Fibroblast of lung (primary cell): ENCODE measurements around the gene AFP. TPM values are rescaled to one million over a fixed set of nuclear protein-coding genes. Genes with fewer than 3 reads are reported as not detected.

Experiments used
- DNase-seq, 2 donors: peaks; one replicate each; pipeline versions ENCODE4 v3.0.0 to v3.0.0-alpha.2; 2010; ENCODE audit warnings: low read depth in 2 of 2
- H2AFZ ChIP-seq: 2 replicates; pipeline ENCODE4 v1.5.1; 2012; ENCODE audit warnings: low read length, control low read depth, inconsistent platforms
- H3K27ac ChIP-seq: 2 replicates; pipeline ENCODE4 v1.5.1; 2011; ENCODE audit warnings: low read length, control low read depth; ENCODE audit not compliant: insufficient read depth
- H3K27me3 ChIP-seq: 2 replicates; pipeline ENCODE4 v1.5.1; 2011; ENCODE audit warnings: mild to moderate bottlenecking, low read length; ENCODE audit not compliant: control insufficient read depth, insufficient read depth
- H3K36me3 ChIP-seq: 2 replicates; pipeline ENCODE4 v1.5.1; 2011; ENCODE audit warnings: low read length; ENCODE audit not compliant: control insufficient read depth, insufficient read depth
- H3K4me1 ChIP-seq: 2 replicates; pipeline ENCODE4 v1.5.1; 2011; ENCODE audit warnings: low read length; ENCODE audit not compliant: control insufficient read depth, insufficient read depth; ENCODE audit errors: extremely low read depth
- H3K4me2 ChIP-seq: 2 replicates; pipeline ENCODE4 v1.5.1; 2011; ENCODE audit warnings: low read length, control low read depth; ENCODE audit not compliant: insufficient read depth; ENCODE audit errors: extremely low read depth
- H3K4me3 ChIP-seq, 4 experiments: fragments of 200-600 bp in 1 of 4; sonication (generic) in 1 of 4; replicated peaks in 1 of 4; 2 replicates each; pipeline ENCODE4 v1.5.1; 2011 to 2016; ENCODE audit warnings: low read length in 4 of 4, low read depth in 3 of 4, mild to moderate bottlenecking in 3 of 4, control low read depth in 2 of 4, inconsistent platforms in 1 of 4, mixed read lengths in 1 of 4; ENCODE audit not compliant: insufficient read depth in 1 of 4; ENCODE audit errors: control extremely low read depth in 1 of 4
- H3K79me2 ChIP-seq: 2 replicates; pipeline ENCODE4 v1.5.1; 2012; ENCODE audit warnings: mild to moderate bottlenecking, low read length, inconsistent platforms; ENCODE audit not compliant: control insufficient read depth, insufficient read depth
- H3K9ac ChIP-seq: 2 replicates; pipeline ENCODE4 v1.5.1; 2011; ENCODE audit warnings: mild to moderate bottlenecking, low read length, control low read depth; ENCODE audit not compliant: insufficient read depth
- H3K9me3 ChIP-seq: 2 replicates; pipeline ENCODE4 v1.5.1; 2012; ENCODE audit warnings: low read depth, low read length; ENCODE audit not compliant: control insufficient read depth, insufficient read depth
- H4K20me1 ChIP-seq: 2 replicates; pipeline ENCODE4 v1.5.1; 2011; ENCODE audit warnings: low read length; ENCODE audit not compliant: control insufficient read depth, insufficient read depth; ENCODE audit errors: extremely low read depth
- EZH2 ChIP-seq: IDR thresholded peaks from 2 replicates; pipeline ENCODE4 v1.5.1; 2012; ENCODE audit warnings: low read length, control low read depth, mild to moderate bottlenecking; ENCODE audit errors: missing control alignments
- polyA plus RNA-seq, 2 donors: library from polyadenylated mRNA; depleted of rRNA in 1 of 2; stranded (reverse) in 1 of 2; unstranded in 1 of 2; fragments of >200 nt; gene quantifications; 2 replicates each; pipeline ENCODE4 v1.2.1, GENCODE V29; 2011 to 2012; ENCODE audit warnings: missing spikeins in 1 of 2
- total RNA-seq: library from RNA; depleted of rRNA; stranded (reverse); fragments of >200 nt; gene quantifications from 2 replicates; pipeline ENCODE4 v1.2.1, GENCODE V29; 2014
- TF ChIP-seq, protein P1 (sequence below), 2 donors: IDR thresholded peaks in 1 of 2; conservative IDR thresholded peaks in 1 of 2; 1 replicate in 1 of 2; 2 replicates in 1 of 2; pipeline ENCODE4 v1.5.1; 2011 to 2012; ENCODE audit warnings: low read length in 2 of 2, control low read depth in 1 of 2, inconsistent platforms in 1 of 2, low read depth in 1 of 2, mild to moderate bottlenecking in 1 of 2

The AFP gene
- total and polyA plus RNA-seq, 2 donors (not counting 1 experiment from before 2014, with no cell fraction given): 0.35 to 0.83 TPM

DNA sequence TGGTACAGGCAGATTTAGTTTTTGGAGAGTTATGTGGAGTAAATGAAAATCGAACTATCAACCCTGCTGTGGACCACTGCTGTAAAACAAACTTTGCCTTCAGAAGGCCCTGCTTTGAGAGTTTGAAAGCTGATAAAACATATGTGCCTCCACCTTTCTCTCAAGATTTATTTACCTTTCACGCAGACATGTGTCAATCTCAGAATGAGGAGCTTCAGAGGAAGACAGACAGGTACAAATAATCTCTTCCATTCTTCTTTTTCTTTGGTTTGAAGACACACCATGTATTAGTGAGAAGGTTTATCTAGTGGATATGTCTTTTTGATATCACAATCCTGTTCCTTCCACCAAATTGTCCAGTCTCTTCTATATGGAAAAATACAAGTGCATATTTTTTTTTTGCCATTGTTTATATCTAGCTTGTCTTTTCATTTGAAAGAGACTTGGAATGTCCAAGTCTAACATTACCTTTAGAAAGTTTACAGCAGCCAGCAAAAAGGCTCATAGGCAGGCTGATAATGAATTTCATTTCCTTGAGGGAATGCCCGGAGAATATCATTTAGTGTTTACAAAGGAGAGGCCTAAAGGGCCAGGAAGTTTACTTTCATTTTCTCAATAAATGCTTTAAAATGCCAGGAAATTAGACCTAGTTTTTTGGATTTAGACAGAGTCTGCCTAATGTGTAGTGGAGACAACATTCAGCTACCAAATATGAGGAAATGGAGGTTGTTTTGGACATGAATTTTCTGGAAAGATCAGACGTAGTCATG is 64.2 kb downstream of the AFP start:
- H3K9ac ChIP-seq: no peak overlapping the region
- peak overlapping the region; percentile 3 to 22 (median 14) for H3K4me3 ChIP-seq

DNA sequence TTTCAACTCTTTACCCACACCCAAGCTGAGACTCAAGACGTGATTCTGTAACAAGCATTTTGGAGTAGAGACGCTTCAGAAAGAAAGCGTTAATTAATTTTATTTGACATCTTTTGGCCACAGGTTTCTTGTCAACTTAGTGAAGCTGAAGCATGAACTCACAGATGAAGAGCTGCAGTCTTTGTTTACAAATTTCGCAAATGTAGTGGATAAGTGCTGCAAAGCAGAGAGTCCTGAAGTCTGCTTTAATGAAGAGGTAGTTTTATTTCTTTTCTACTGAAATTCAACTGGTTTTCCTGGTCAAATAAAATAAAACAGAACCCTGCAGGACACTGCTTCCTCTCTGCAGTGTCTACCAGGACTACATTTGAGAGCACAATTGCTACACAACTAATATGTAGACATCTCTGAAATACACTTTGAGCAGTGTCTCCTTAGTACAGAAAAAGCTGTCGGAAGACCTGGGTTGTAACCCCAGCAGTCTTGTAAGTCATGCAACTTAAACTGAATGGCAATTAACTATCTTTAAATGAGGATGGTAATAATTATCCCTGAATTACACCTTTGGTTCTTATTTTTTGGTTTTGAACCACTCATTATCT is 65.7 kb downstream of the AFP start:
- peak in 1 of 2 donors; percentile 19 for DNase-seq
- peak overlapping the region; percentile 6 for H2AFZ ChIP-seq

More for the DNA sequence above, 64.2 kb downstream of the AFP start:
- Histone ChIP-seq H4K20me1 (no peaks in the 10 kb centered on the region), H2AFZ (peak overlapping the region; percentile 56), H3K9me3 (no peaks in the 10 kb centered on the region), H3K27ac (no peak overlapping the region), H3K79me2 (no peaks in the 10 kb centered on the region), H3K36me3 (no peaks in the 10 kb centered on the region), H3K4me2 (peak overlapping the region; percentile 88), H3K27me3 (no peaks in the 10 kb centered on the region), H3K4me1 (no peaks in the 10 kb centered on the region)
- TF ChIP-seq EZH2: no peak
- TF ChIP-seq, protein P1, sequence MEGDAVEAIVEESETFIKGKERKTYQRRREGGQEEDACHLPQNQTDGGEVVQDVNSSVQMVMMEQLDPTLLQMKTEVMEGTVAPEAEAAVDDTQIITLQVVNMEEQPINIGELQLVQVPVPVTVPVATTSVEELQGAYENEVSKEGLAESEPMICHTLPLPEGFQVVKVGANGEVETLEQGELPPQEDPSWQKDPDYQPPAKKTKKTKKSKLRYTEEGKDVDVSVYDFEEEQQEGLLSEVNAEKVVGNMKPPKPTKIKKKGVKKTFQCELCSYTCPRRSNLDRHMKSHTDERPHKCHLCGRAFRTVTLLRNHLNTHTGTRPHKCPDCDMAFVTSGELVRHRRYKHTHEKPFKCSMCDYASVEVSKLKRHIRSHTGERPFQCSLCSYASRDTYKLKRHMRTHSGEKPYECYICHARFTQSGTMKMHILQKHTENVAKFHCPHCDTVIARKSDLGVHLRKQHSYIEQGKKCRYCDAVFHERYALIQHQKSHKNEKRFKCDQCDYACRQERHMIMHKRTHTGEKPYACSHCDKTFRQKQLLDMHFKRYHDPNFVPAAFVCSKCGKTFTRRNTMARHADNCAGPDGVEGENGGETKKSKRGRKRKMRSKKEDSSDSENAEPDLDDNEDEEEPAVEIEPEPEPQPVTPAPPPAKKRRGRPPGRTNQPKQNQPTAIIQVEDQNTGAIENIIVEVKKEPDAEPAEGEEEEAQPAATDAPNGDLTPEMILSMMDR (conservative IDR thresholded peaks at IDR 0.05 in 1 of 2, IDR thresholded peaks at IDR 0.05 in 1 of 2; ENCODE audit: low read depth in 1 of 2, low read length in 2 of 2): no peak
- DNase-seq: peak in 1 of 2 donors; percentile 53

DNA sequence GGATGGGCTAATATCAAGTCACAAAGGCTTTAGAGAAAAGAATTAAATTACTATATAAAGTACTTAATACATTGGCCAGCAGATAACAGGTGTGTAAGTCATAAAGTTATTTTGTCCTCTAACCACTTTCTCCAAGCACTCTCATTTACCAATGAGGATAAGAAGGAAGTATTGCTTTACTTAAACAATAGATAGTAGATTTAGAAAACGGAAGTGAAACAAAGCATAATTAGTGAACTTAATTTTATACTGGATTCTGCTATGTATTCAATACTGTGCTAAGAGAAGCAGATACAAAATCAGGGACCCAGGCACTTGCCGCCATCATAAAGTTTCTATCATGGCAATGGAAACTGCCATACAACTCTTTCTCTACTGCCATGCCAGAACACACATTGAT is 69.5 kb downstream of the AFP start:
- no peaks in the 10 kb centered on the region for H3K36me3 ChIP-seq
- H3K27me3 ChIP-seq: no peaks in the 10 kb centered on the region
- no peaks in the 10 kb centered on the region for H4K20me1 ChIP-seq
- H2AFZ ChIP-seq: no peak overlapping the region
- H3K4me1 ChIP-seq: no peaks in the 10 kb centered on the region
- H3K9me3 ChIP-seq: no peaks in the 10 kb centered on the region
- TF ChIP-seq, protein P1 (conservative IDR thresholded peaks at IDR 0.05 in 1 of 2, IDR thresholded peaks at IDR 0.05 in 1 of 2; ENCODE audit: low read depth in 1 of 2, low read length in 2 of 2): no peak
- no peak for TF ChIP-seq EZH2
- DNase-seq: no peak
- no peaks in the 10 kb centered on the region for H3K79me2 ChIP-seq
- H3K4me3 ChIP-seq: no peak overlapping the region
- no peak overlapping the region for H3K4me2 ChIP-seq
- H3K27ac ChIP-seq: no peak overlapping the region
- no peak overlapping the region for H3K9ac ChIP-seq

More for the DNA sequence above, 65.7 kb downstream of the AFP start:
- Histone ChIP-seq H3K4me2 (no peak overlapping the region), H4K20me1 (no peaks in the 10 kb centered on the region), H3K27me3 (no peaks in the 10 kb centered on the region), H3K79me2 (no peaks in the 10 kb centered on the region), H3K27ac (no peak overlapping the region), H3K4me3 (no peak overlapping the region), H3K9ac (no peak overlapping the region), H3K9me3 (no peaks in the 10 kb centered on the region), H3K4me1 (no peaks in the 10 kb centered on the region), H3K36me3 (no peaks in the 10 kb centered on the region)
- no peak for TF ChIP-seq EZH2
- TF ChIP-seq, protein P1 (conservative IDR thresholded peaks at IDR 0.05 in 1 of 2, IDR thresholded peaks at IDR 0.05 in 1 of 2; ENCODE audit: low read depth in 1 of 2, low read length in 2 of 2): no peak
